A549 (cell line): Measurements from ENCODE around the gene DNAJB14. TPM values are rescaled to one million over a fixed set of nuclear protein-coding genes. Genes with fewer than 3 reads are reported as not detected.

Experiments
- ATAC-seq, 2 experiments: fragments of 200-7000 bp in 1 of 2; fragments of >200 bp in 1 of 2; cut with Nextera tagmentation in 1 of 2; cut with Tn5 transposase in 1 of 2; 3 replicates each; pipeline versions ENCODE4 v1.8.0 to v1.9.1; 2018 to 2020; ENCODE audit warnings: mild to moderate bottlenecking in 1 of 2, moderate library complexity in 1 of 2
- CTCF ChIA-PET: fragments of 300-600 bp; sonication (Branson Sonifier 250); formaldehyde crosslinking; extraction: SDS; loops from one replicate; lab custom pipeline; 2021; ENCODE audit warnings: antibody characterized with exemption, inconsistent platforms; lab: Yijun Ruan, JAX
- POLR2A ChIA-PET: fragments of 350-600 bp; formaldehyde crosslinking; extraction: SDS; loops from one replicate; lab custom pipeline; 2021; ENCODE audit warnings: antibody characterized with exemption, inconsistent platforms; lab: Yijun Ruan, JAX
- DNase-seq, 2 experiments: peaks; one replicate each; pipeline versions ENCODE4 v3.0.0 to v3.0.0-alpha.2; 2011 to 2016; ENCODE audit warnings: low read depth in 1 of 2, low spot score in 1 of 2
- FAIRE-seq: peaks from 2 replicates; lab custom pipeline; 2011; peaks lifted over from hg19 to GRCh38; lab: Jason Lieb, UNC
- H3K27ac ChIP-seq, 2 experiments: fragments of >200 bp; sonication (Bioruptor Twin); formaldehyde crosslinking; 3 replicates each; pipeline ENCODE4 v1.5.1; 2016 to 2017
- H3K4me1 ChIP-seq: fragments of >200 bp; sonication (Bioruptor Twin); formaldehyde crosslinking; 3 replicates; pipeline ENCODE4 v1.6.1; 2016
- H3K4me2 ChIP-seq: fragments of >200 bp; sonication (Bioruptor Twin); formaldehyde crosslinking; 3 replicates; pipeline ENCODE4 v1.6.1; 2016
- H3K4me3 ChIP-seq: fragments of >200 bp; sonication (Bioruptor Twin); formaldehyde crosslinking; 3 replicates; pipeline ENCODE4 v1.5.1; 2016
- H3K9me3 ChIP-seq: fragments of >200 bp; sonication (Bioruptor Twin); formaldehyde crosslinking; 3 replicates; pipeline ENCODE4 v1.6.1; 2016
- BHLHE40 ChIP-seq: IDR thresholded peaks from 2 replicates; pipeline ENCODE4 v1.6.1; 2012; ENCODE audit warnings: low read depth, low read length, inconsistent platforms
- CBX8 ChIP-seq: fragments of 200-600 bp; sonication (generic); IDR thresholded peaks from 2 replicates; pipeline ENCODE4 v1.6.1; 2016
- CEBPB ChIP-seq, 2 experiments: fragments of >200 bp in 1 of 2; sonication (Bioruptor Twin) in 1 of 2; formaldehyde crosslinking in 1 of 2; IDR thresholded peaks; 2 replicates each; pipeline ENCODE4 v1.6.1; 2012 to 2016
- EP300 ChIP-seq, 2 experiments: fragments of >200 bp; sonication (Bioruptor Twin); formaldehyde crosslinking; IDR thresholded peaks; 2 replicates in 1 of 2; 3 replicates in 1 of 2; pipeline ENCODE4 v1.6.1; 2016 to 2017
- FOXS1 ChIP-seq: fragments of 250-450 bp; sonication (Bioruptor Pico); IDR thresholded peaks from 2 replicates; pipeline ENCODE4 v1.5.0; 2020; ENCODE audit warnings: mild to moderate bottlenecking, moderate library complexity
- HDAC2 ChIP-seq: fragments of 200-600 bp; sonication (generic); IDR thresholded peaks from 2 replicates; pipeline ENCODE4 v1.6.1; 2016
- HEYL ChIP-seq: fragments of 250-450 bp; sonication (Bioruptor Pico); IDR thresholded peaks from 2 replicates; pipeline ENCODE4 v1.8.0; 2021; ENCODE audit warnings: mild to moderate bottlenecking, moderate library complexity
- JUNB ChIP-seq: fragments of >200 bp; sonication (Bioruptor Twin); formaldehyde crosslinking; IDR thresholded peaks from 2 replicates; pipeline ENCODE4 v1.6.1; 2016
- KDM1A ChIP-seq: fragments of 200-600 bp; sonication (generic); IDR thresholded peaks from 2 replicates; pipeline ENCODE4 v1.6.1; 2016; ENCODE audit warnings: low read depth, mild to moderate bottlenecking
- KDM5A ChIP-seq: fragments of 200-600 bp; sonication (generic); IDR thresholded peaks from 2 replicates; pipeline ENCODE4 v1.6.1; 2016; ENCODE audit warnings: antibody characterized with exemption, mild to moderate bottlenecking
- POLR2AphosphoS2 ChIP-seq: conservative IDR thresholded peaks from 2 replicates; pipeline ENCODE4 v1.6.1; 2012; ENCODE audit warnings: low read length, improper control_type of control experiment, inconsistent platforms
- RARB ChIP-seq: fragments of 250-450 bp; sonication (Bioruptor Pico); IDR thresholded peaks from 2 replicates; pipeline ENCODE4 v1.8.0; 2021; ENCODE audit warnings: mild to moderate bottlenecking, moderate library complexity
- RCOR1 ChIP-seq: fragments of 150-350 bp; IDR thresholded peaks from 2 replicates; pipeline ENCODE4 v1.6.1; 2014; ENCODE audit warnings: antibody characterized with exemption, low read length, low read depth
- TFCP2L1 ChIP-seq: fragments of 250-450 bp; sonication (Bioruptor Pico); IDR thresholded peaks from 2 replicates; pipeline ENCODE4 v1.5.0; 2021; ENCODE audit warnings: mild to moderate bottlenecking
- ZSCAN20 ChIP-seq: fragments of 250-450 bp; sonication (Bioruptor Pico); IDR thresholded peaks from 2 replicates; pipeline ENCODE4 v1.8.0; 2022; ENCODE audit warnings: mild to moderate bottlenecking, moderate library complexity
- WGBS: methylation state at CpG from one replicate; pipeline ENCODE4 v1.1.6; 2017; ENCODE audit errors: missing lambda C conversion rate; 5-methylcytosine and 5-hydroxymethylcytosine counted together
- polyA plus RNA-seq, 4 experiments: library from polyadenylated mRNA; depleted of rRNA in 3 of 4; stranded (reverse); fragments of >200 nt; fragmentation: RNase III in 1 of 4; extraction: RNeasy Plus Mini Kit Qiagen cat#74134 plus additional on column Dnase treatment in 1 of 4; gene quantifications; 2 replicates in 3 of 4; 3 replicates in 1 of 4; pipeline ENCODE4 v1.2.3, GENCODE V29; 2011 to 2017
- TF ChIP-seq, protein P1 (sequence below): fragments of 150-350 bp; IDR thresholded peaks from 2 replicates; pipeline ENCODE4 v1.6.1; 2014; ENCODE audit warnings: low read depth, mild to moderate bottlenecking, low read length
- TF ChIP-seq, protein P2 (sequence below): fragments of 250-450 bp; sonication (Bioruptor Pico); IDR thresholded peaks from 2 replicates; pipeline ENCODE4 v1.5.0; 2020; ENCODE audit warnings: low read depth, mild to moderate bottlenecking, moderate library complexity
- TF ChIP-seq, protein P3 (sequence below): fragments of >200 bp; sonication (Bioruptor Twin); formaldehyde crosslinking; IDR thresholded peaks from 2 replicates; pipeline ENCODE4 v1.6.1; 2016

Gene DNAJB14
- polyA plus RNA-seq, 2 of the 4 experiments (the other 2 are of a cell fraction): 22.8 to 34.0 TPM

DNA sequence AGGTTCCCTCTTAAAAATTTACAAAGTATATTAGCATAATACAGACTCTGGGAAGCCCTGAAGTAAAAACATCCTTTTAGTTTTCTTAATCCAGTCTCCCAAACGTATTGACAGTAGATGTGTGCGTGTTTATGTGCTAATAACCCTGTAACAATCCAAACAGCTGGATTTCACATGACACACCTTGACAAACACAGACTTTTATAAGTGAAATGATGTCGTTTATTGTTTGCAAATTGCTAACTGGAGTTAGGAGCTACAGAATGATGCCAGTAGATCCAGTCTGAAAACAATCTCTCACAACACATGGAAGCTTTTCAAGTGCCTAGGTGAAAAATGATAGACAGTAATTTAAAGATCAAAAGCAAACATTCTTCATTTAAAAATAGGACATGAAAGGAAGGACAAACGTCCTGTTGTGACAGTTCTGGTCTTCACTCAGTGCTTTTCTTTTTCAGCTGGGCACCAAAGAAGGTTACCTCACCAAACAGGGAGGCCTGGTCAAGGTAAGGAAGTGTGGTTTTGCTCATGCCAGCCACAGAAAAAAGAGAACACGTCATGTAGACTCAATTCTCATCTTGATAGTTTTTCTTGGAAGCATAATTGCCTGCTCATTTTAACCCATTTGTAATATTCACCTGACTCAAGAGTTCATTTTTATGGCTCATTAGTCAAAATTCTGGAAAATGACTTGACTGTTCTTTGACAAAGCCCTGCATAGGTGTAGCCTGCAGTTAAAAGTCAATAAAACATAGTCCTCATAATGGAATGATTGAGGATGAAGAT lies 85.1 kb downstream of the DNAJB14 start:
- ChIA-PET POLR2A (no interaction called here), CTCF (no interaction called here)
- no peak for TF ChIP-seq CEBPB (IDR thresholded peaks at IDR 0.05)
- TF ChIP-seq ZSCAN20 (CRISPR knock-in tag): no peak
- no peak for TF ChIP-seq HDAC2
- no peak for TF ChIP-seq EP300 (IDR thresholded peaks at IDR 0.05)
- TF ChIP-seq, protein P1, sequence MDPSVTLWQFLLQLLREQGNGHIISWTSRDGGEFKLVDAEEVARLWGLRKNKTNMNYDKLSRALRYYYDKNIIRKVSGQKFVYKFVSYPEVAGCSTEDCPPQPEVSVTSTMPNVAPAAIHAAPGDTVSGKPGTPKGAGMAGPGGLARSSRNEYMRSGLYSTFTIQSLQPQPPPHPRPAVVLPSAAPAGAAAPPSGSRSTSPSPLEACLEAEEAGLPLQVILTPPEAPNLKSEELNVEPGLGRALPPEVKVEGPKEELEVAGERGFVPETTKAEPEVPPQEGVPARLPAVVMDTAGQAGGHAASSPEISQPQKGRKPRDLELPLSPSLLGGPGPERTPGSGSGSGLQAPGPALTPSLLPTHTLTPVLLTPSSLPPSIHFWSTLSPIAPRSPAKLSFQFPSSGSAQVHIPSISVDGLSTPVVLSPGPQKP: no peak
- TF ChIP-seq, protein P2, sequence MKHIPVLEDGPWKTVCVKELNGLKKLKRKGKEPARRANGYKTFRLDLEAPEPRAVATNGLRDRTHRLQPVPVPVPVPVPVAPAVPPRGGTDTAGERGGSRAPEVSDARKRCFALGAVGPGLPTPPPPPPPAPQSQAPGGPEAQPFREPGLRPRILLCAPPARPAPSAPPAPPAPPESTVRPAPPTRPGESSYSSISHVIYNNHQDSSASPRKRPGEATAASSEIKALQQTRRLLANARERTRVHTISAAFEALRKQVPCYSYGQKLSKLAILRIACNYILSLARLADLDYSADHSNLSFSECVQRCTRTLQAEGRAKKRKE (CRISPR knock-in tag): no peak
- TF ChIP-seq JUNB: no peak
- no peak for TF ChIP-seq HEYL (CRISPR knock-in tag)
- no peak for TF ChIP-seq CBX8
- no peak for TF ChIP-seq TFCP2L1 (CRISPR knock-in tag)
- Histone ChIP-seq H3K4me2 (no peak overlapping the region), H3K9me3 (no peaks in the 10 kb centered on the region), H3K4me3 (no peak overlapping the region), H3K27ac (no peak overlapping the region), H3K4me1 (0 out of 3 replicates have a peak, but pooled peaks cover 4% of the 10 kb centered on the region)
- 25% methylated on average over 5 of the region's 5 CpGs for WGBS
- DNase-seq: no peak
- no peak for FAIRE-seq
- no peak for ATAC-seq

DNA sequence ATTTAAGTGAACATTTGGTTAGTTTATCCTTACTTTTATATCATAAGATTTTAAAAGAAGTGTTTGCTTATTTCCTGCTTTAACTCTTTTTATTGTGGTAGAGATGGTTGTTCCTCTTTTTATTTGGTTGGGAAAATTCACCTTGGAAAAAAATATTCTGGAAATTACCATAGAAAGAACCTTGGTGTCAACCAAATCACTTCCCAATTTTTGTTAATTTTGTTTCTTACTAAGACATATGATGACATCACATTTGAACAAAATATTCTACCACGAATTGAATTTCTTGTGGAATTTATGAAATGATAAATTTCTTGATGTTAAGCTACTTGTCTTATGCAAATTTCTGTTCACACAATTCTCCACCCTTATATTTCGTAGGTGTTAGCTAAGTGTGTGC lies 85.9 kb downstream of the DNAJB14 start:
- Histone ChIP-seq H3K27ac (no peak overlapping the region), H3K4me1 (0 out of 3 replicates have a peak, but pooled peaks cover 4% of the 10 kb centered on the region), H3K4me2 (no peak overlapping the region), H3K9me3 (no peaks in the 10 kb centered on the region), H3K4me3 (no peak overlapping the region)
- 21% methylated on average over 2 of the region's 2 CpGs for WGBS
- no peak for ATAC-seq
- no peak for DNase-seq
- ChIA-PET POLR2A (no interaction called here), CTCF (no interaction called here)
- TF ChIP-seq FOXS1 (CRISPR knock-in tag) (no peak), POLR2AphosphoS2 (no peak), RARB (CRISPR knock-in tag) (no peak), KDM1A (no peak), BHLHE40 (no peak)
- TF ChIP-seq, protein P3, sequence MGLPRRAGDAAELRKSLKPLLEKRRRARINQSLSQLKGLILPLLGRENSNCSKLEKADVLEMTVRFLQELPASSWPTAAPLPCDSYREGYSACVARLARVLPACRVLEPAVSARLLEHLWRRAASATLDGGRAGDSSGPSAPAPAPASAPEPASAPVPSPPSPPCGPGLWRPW: no peak
- FAIRE-seq: no peak

DNA sequence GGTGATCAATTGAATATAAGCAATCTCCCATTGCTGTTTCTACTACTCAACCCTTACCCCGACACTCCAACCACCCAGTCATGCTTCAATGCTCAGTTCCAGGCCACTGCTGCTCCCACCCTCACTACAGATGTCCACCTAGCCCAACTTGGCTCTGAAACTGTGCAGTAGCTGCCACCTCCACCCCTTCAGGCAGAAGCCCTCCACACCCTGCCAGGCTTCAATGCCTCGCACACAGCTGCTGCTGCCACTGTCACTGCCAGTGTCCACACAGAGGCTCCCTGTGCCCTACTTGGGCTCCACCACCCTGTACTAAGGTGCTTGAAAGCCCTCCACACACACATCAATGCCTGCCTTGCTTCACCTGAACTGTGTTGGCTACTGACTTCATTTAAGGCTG lies 86.8 kb downstream of the DNAJB14 start:
- H3K4me3 ChIP-seq: no peak overlapping the region
- POLR2A ChIA-PET: no interaction called here
- WGBS: 64% methylated on average over 2 of the region's 2 CpGs
- no peak for TF ChIP-seq KDM5A
- CTCF ChIA-PET: no interaction called here
- DNase-seq (no peak), FAIRE-seq (no peak), ATAC-seq (no peak)
- no peak overlapping the region for H3K27ac ChIP-seq
- H3K4me1 ChIP-seq: 0 out of 3 replicates have a peak, but pooled peaks cover 4% of the 10 kb centered on the region
- H3K4me2 ChIP-seq: no peak overlapping the region
- H3K9me3 ChIP-seq: no peaks in the 10 kb centered on the region

DNA sequence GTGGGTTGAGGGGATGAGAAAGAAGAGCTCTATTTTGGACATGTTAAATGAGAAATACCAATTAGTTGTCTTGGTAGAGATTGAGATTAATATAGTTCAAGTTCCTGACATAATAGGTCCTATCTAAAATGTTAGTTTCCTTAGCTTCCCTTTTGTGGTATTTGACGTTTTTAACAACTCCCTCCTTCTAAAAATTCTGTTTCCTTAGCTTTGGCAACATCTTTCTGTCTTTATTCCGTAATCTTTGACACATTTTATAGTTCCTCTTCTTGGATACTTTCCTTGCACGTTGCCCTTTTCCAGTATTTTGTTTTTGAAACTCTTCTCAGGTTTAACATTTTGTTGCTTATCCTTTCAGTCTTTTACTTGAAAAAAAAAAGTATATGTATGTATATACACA lies 89.1 kb downstream of the DNAJB14 start:
- H3K4me3 ChIP-seq: no peak overlapping the region
- WGBS: 20% methylated on average over 3 of the region's 3 CpGs
- DNase-seq (no peak), ATAC-seq (no peak), FAIRE-seq (no peak)
- no peaks in the 10 kb centered on the region for H3K9me3 ChIP-seq
- no peaks in the 10 kb centered on the region for H3K4me1 ChIP-seq
- H3K4me2 ChIP-seq: no peak overlapping the region
- no peak overlapping the region for H3K27ac ChIP-seq
- CTCF ChIA-PET: no interaction called here
- TF ChIP-seq RCOR1: no peak
- TF ChIP-seq, all 56 proteins: peak for 0
- POLR2A ChIA-PET: no interaction called here
